Heart left ventricle (tissue), 16 donors: ENCODE data around the gene SGK1. TPM values are rescaled to one million over a fixed set of nuclear protein-coding genes. Genes with fewer than 3 reads are reported as not detected.
A peak's percentile ranks its signal among the peaks of the same experiment; 100 is the strongest.

ENCODE experiments used
- ATAC-seq, 4 donors: fragments of 200-7000 bp; cut with Tn5 transposase; one replicate each; pipeline ENCODE4 v1.9.1; 2020 to 2022; ENCODE audit warnings: moderate library complexity in 4 of 4, mild to moderate bottlenecking in 3 of 4, moderate number of reproducible peaks in 1 of 4
- DNase-seq, 5 donors: peaks; one replicate each; pipeline ENCODE4 v3.0.0-alpha.2; 2020
- H3K27ac ChIP-seq, 12 donors: fragments of 200-600 bp; sonication (generic) in 4 of 12; one replicate each; pipeline versions ENCODE4 v1.5.0 to v1.8.0; 2016 to 2022; ENCODE audit warnings: mild to moderate bottlenecking in 2 of 12
- H3K27me3 ChIP-seq, 9 donors: fragments of 200-600 bp; sonication (generic) in 2 of 9; one replicate each; pipeline versions ENCODE4 v1.5.1 to v1.8.0; 2016 to 2022; ENCODE audit warnings: mild to moderate bottlenecking in 3 of 9
- H3K36me3 ChIP-seq, 9 donors: fragments of 200-600 bp; sonication (generic) in 2 of 9; one replicate each; pipeline versions ENCODE4 v1.5.0 to v1.8.0; 2018 to 2022; ENCODE audit warnings: mild to moderate bottlenecking in 2 of 9
- H3K4me1 ChIP-seq, 12 donors: fragments of 200-600 bp; sonication (generic) in 4 of 12; one replicate each; pipeline versions ENCODE4 v1.5.0 to v1.8.0; 2016 to 2022; ENCODE audit warnings: mild to moderate bottlenecking in 3 of 12
- H3K4me3 ChIP-seq, 12 donors: fragments of 200-600 bp; sonication (generic) in 4 of 12; one replicate each; pipeline versions ENCODE4 v1.5.0 to v1.8.0; 2017 to 2022; ENCODE audit warnings: mild to moderate bottlenecking in 9 of 12, moderate library complexity in 4 of 12
- H3K9me3 ChIP-seq, 12 donors: fragments of 200-600 bp; sonication (generic) in 4 of 12; one replicate each; pipeline versions ENCODE4 v1.5.0 to v1.8.0; 2016 to 2022; ENCODE audit warnings: mild to moderate bottlenecking in 1 of 12
- POLR2A ChIP-seq, 2 donors: fragments of 450-650 bp; IDR thresholded peaks; one replicate each; pipeline ENCODE4 v1.6.1; 2017; ENCODE audit warnings: antibody characterized with exemption in 2 of 2, mild to moderate bottlenecking in 2 of 2, moderate library complexity in 2 of 2
- WGBS, 4 donors: extraction: QIAGEN DNeasy Blood & Tissue Kit in 2 of 4; methylation state at CpG; one replicate each; pipeline versions ENCODE4 v1.1.5 to v1.1.7; 2013 to 2018; 5-methylcytosine and 5-hydroxymethylcytosine counted together
- intact Hi-C, 10 donors: fragments of 100-400 bp; cut with DNase I; formaldehyde crosslinking; loops; one replicate each; pipeline versions ENCODE4 v1.11.1 to v1.14.2; 2022
- polyA plus RNA-seq, 2 donors: library from polyadenylated mRNA; stranded (reverse); fragments of 200-250 nt; gene quantifications; one replicate each; pipeline ENCODE4 v1.2.3, GENCODE V29; 2013
- total RNA-seq, 9 donors: library from RNA; depleted of rRNA in 2 of 9; stranded (reverse); fragments of >200 nt in 2 of 9; fragmentation: NEBNext Ultra II Directional in 3 of 9; extraction: Animal tissue kit (Norgen Biotek cat#: 25700) in 3 of 9; gene quantifications; one replicate each; pipeline versions ENCODE4 v1.1.0 to v1.2.4, GENCODE V29; 2016 to 2023
- TF ChIP-seq, protein P1 (sequence below), 12 donors: fragments of 200-600 bp; sonication (generic) in 4 of 12; IDR thresholded peaks; one replicate each; pipeline versions ENCODE4 v1.5.0 to v1.8.0; 2018 to 2022; ENCODE audit warnings: antibody characterized with exemption in 12 of 12, mild to moderate bottlenecking in 5 of 12
- donor health status: ischemic (EF 13 %, LVEDD 7.1; RV severe dilation, severe dysfunction).
- donor health status: healthy with polysubstance abuse.
- donor health status: DM: no; HTN: yes; CAD: no.
- donor health status: DM: no; HTN: no; CAD: no.
- donor health status: ischemic (EF 25% LVEDD 6.9; RV normal size, moderate dysfunction).
- donor health status: ischemic (EF 25% LVEDD 5.7; RV mildly dilated, moderate dysfunction).
- donor health status: healthy.
- donor health status: DM: yes; HTN: yes; CAD: no.
- donor health status: ischemic (EF 35%, LVEDD 5.7; RV mildly dilated, moderate dysfunction).
- donor health status: nonischemic (EF 11% LVEDD 7.7; RV severe dilation, severe dysfunction).
- donor health status: DM: yes; HTN: yes; CAD: no.
- donor health status: PGD.
- donor health status: ischemic (EF 29% LVEDD 5.4; RV normal size, mild dysfunction).
- donor health status: nonischemic (EF 23%, LVEDD 6.1; RV moderate dilation, normal function).

The SGK1 gene
- total and polyA plus RNA-seq, 11 donors, result 17.7 to 118 (median 56.7) TPM

DNA sequence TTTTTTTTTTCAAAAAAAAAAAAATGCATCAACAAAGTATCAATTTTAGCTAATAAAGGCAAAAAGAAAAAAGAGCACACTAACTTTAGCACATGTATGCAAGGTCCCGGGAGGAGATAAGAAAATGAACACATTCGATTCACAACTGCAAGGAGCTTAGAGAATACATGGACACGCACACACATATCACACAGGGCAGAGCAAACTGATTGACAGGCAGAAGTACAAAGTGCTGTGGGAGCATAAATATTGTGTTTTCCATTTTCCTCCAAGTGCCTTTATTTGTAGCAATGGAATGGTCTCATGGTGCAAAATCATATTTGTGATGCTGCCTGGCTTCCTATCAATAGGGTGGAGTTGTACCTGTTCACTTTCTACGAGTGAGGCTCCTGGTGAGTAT is 63.8 kb downstream of the SGK1 start:
- no peaks in the 10 kb centered on the region for H3K36me3 ChIP-seq
- intact Hi-C loops, result loop anchor here in 1 of 10 donors (5.0 kb wide), 1 partner anchor 33 kb away; no protein-coding TSS in a partner anchor
- peaks cover 0 to 24% (median 14%) of the 10 kb centered on the region in 12 donors for H3K4me1 ChIP-seq
- no peak overlapping the region for H3K27ac ChIP-seq
- DNase-seq, result no peak
- no peak overlapping the region for H3K4me3 ChIP-seq
- ATAC-seq, result no peak
- no peaks in the 10 kb centered on the region for H3K27me3 ChIP-seq
- TF ChIP-seq POLR2A (IDR thresholded peaks at IDR 0.05), result no peak
- TF ChIP-seq, protein P1, sequence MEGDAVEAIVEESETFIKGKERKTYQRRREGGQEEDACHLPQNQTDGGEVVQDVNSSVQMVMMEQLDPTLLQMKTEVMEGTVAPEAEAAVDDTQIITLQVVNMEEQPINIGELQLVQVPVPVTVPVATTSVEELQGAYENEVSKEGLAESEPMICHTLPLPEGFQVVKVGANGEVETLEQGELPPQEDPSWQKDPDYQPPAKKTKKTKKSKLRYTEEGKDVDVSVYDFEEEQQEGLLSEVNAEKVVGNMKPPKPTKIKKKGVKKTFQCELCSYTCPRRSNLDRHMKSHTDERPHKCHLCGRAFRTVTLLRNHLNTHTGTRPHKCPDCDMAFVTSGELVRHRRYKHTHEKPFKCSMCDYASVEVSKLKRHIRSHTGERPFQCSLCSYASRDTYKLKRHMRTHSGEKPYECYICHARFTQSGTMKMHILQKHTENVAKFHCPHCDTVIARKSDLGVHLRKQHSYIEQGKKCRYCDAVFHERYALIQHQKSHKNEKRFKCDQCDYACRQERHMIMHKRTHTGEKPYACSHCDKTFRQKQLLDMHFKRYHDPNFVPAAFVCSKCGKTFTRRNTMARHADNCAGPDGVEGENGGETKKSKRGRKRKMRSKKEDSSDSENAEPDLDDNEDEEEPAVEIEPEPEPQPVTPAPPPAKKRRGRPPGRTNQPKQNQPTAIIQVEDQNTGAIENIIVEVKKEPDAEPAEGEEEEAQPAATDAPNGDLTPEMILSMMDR (IDR thresholded peaks at IDR 0.05), result no peak
- H3K9me3 ChIP-seq, result no peaks in the 10 kb centered on the region
- WGBS, 4 donors, result 92 to 96% (median 93%) methylated on average over 4 of the region's 4 CpGs

DNA sequence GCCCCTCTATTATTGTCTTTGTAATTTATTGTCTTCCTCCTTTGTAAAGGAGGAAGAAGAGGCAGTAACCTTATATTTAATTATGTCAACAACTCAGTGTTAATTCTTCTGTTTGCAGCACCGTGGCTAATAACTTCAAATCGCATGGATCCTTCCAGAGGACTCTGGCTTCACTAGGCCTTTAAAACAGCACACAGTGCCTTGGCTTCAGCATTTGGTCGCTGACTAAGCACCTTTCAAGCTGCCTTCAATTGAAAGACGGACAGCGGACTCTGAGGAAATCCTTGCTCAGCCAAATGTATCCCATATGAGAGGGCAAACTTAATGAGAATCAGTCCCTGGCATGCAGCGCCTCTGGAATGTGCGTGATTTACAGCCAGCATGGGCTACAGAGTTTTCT is 64.2 kb downstream of the SGK1 start:
- ATAC-seq (no peak), DNase-seq (no peak)
- no peaks in the 10 kb centered on the region for H3K27me3 ChIP-seq
- no peak for TF ChIP-seq POLR2A (IDR thresholded peaks at IDR 0.05)
- TF ChIP-seq, protein P1 (IDR thresholded peaks at IDR 0.05), result no peak
- H3K4me3 ChIP-seq, result no peak overlapping the region
- no peaks in the 10 kb centered on the region for H3K36me3 ChIP-seq
- WGBS, 4 donors, result 79 to 84% (median 81%) methylated on average over 7 of the region's 7 CpGs
- H3K9me3 ChIP-seq, result no peaks in the 10 kb centered on the region
- intact Hi-C loops, result loop anchor here in 1 of 10 donors (5.0 kb wide), 1 partner anchor 34 kb away; no protein-coding TSS in a partner anchor
- no peak overlapping the region for H3K27ac ChIP-seq
- peaks cover 0 to 26% (median 14%) of the 10 kb centered on the region in 12 donors for H3K4me1 ChIP-seq

DNA sequence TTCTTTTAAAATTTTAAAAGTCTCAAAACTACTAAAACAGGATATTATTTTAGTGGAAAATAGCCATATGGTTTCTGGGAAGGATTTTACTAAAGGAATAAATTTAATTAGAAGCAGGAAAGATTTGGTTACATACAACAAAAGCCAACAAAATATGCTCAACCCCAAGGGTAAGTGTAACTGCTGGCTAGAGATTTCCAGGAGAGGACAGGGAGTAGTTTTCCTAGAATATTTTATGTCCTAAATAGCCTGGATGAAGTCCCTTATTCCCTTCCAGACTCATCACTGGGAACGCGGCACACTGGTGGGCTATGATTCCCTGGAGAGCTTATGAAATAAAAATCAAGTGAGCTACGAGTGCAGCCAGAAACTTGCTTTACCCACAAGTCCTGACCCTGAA is 66.6 kb downstream of the SGK1 start:
- ATAC-seq (peak in 1 of 4 donors; percentile 42), DNase-seq (no peak)
- 64 to 81% (median 78%) methylated on average over 3 of the region's 3 CpGs for WGBS, 4 donors
- Histone ChIP-seq H3K27me3 (no peaks in the 10 kb centered on the region), H3K9me3 (no peaks in the 10 kb centered on the region), H3K4me3 (no peak overlapping the region), H3K27ac (no peak overlapping the region), H3K36me3 (no peaks in the 10 kb centered on the region), H3K4me1 (peaks cover 0 to 45% (median 17%) of the 10 kb centered on the region in 12 donors)
- intact Hi-C loops, result loop anchor here in 1 of 10 donors (5.0 kb wide), 1 partner anchor 36 kb away; no protein-coding TSS in a partner anchor
- TF ChIP-seq, protein P1 (IDR thresholded peaks at IDR 0.05), result no peak
- no peak for TF ChIP-seq POLR2A (IDR thresholded peaks at IDR 0.05)

DNA sequence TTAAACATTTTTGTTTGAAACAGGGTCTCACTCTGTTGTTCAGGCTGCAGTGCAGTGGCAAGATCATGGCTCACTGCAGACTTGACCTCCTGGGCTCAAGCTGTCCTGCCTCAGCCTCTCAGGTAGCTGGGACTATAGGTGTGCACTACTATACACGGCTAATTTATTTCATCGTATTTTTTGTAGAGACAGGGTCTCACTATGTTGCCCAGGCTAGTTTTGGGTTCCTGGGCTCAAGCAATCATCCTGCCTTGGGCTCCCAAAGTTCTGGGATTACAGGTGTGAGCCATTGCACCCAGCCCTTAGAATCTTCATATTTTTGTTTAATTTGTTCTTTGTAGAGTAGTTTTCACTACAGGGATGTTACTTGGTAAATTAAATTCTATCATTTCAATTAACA is 67.1 kb downstream of the SGK1 start:
- Histone ChIP-seq H3K4me1 (peaks cover 0 to 50% (median 17%) of the 10 kb centered on the region in 12 donors), H3K27ac (no peak overlapping the region), H3K4me3 (no peak overlapping the region), H3K9me3 (no peaks in the 10 kb centered on the region), H3K36me3 (no peaks in the 10 kb centered on the region), H3K27me3 (no peaks in the 10 kb centered on the region)
- 95 to 98% (median 96%) methylated on average over 2 of the region's 2 CpGs for WGBS, 4 donors
- TF ChIP-seq, protein P1 (IDR thresholded peaks at IDR 0.05), result no peak
- no peak for TF ChIP-seq POLR2A (IDR thresholded peaks at IDR 0.05)
- no peak for ATAC-seq
- DNase-seq, result no peak
- intact Hi-C loops, result loop anchor here in 1 of 10 donors (5.0 kb wide), 1 partner anchor 37 kb away; no protein-coding TSS in a partner anchor
